Peyer's patch (tissue), 4 donors: ENCODE measurements around the gene CALB2.

ENCODE experiments used
- CTCF ChIP-seq, 6 experiments: fragments of 450-650 bp in 4 of 6; fragments of 200-600 bp in 2 of 6; sonication (generic) in 1 of 6; IDR thresholded peaks; one replicate each; pipeline ENCODE4 v1.5.1; 2017 to 2019; ENCODE audit warnings: antibody characterized with exemption in 6 of 6, mild to moderate bottlenecking in 3 of 6, moderate library complexity in 1 of 6
- POLR2A ChIP-seq, 2 donors: fragments of 450-650 bp; IDR thresholded peaks; one replicate each; pipeline ENCODE4 v1.5.1; 2017; ENCODE audit warnings: antibody characterized with exemption in 2 of 2, mild to moderate bottlenecking in 2 of 2, moderate library complexity in 2 of 2

GRCh38 chr16:71351558-71351901 is 7.0 kb upstream of the CALB2 start:
- TF ChIP-seq POLR2A (IDR thresholded peaks at IDR 0.05) (no peak), CTCF (IDR thresholded peaks at IDR 0.05) (no peak)
